Stimulated activated effector memory CD8-positive, alpha-beta T cell treated with anti-CD3 and anti-CD28 coated beads, Interleukin-12 subunit alpha, Interleukin-12 subunit beta, amount 100 ng/mL, for 72 hours (primary cell): ENCODE data around the gene B3GLCT.
"Not testable (repeated sequence)": the region's sequence is repeated elsewhere in the genome, so short reads cannot be mapped to it uniquely, and the experiment has no call there.

Experiments used
- ATAC-seq: fragments of 150-1000 bp; cut with Tn5 transposase; 2 replicates; pipeline ENCODE4 v1.10.0; 2021
- DNase-seq, 2 donors: peaks; one replicate each; pipeline ENCODE4 v3.0.0; 2021 to 2022; ENCODE audit warnings: low spot score in 2 of 2
- H3K27ac Mint-ChIP-seq: one replicate; pipeline ENCODE4 v1.8.0; 2022; ENCODE audit warnings: mild to moderate bottlenecking, mixed read lengths
- H3K36me3 Mint-ChIP-seq: one replicate; pipeline ENCODE4 v1.8.0; 2022; ENCODE audit warnings: mild to moderate bottlenecking, mixed read lengths
- H3K4me1 Mint-ChIP-seq: one replicate; pipeline ENCODE4 v1.8.0; 2022; ENCODE audit warnings: mixed read lengths
- H3K4me3 Mint-ChIP-seq: one replicate; pipeline ENCODE4 v1.8.0; 2022; ENCODE audit warnings: mild to moderate bottlenecking, mixed read lengths
- H3K9me3 Mint-ChIP-seq: one replicate; pipeline ENCODE4 v1.8.0; 2022; ENCODE audit warnings: mixed read lengths

The B3GLCT gene

DNA sequence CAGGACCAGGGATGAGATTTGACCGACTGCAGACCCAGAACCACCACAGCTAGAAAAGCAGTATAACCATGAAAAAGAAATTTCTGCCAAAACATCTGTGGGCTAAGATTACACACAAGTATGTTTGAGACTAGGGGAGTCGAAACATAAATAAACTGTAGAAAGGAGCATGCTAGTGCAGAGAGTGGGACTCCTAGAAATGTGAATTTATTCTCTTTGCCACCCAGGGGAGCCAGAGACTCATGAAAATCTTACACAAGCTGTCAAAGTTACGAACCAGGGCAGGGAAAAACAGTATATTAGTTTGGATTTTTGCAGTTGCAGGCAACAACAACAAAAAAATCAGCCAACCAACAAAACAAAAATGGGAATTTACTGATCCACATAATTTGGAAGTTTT lies 25.8 kb upstream of the B3GLCT start:
- Mint-ChIP-seq H3K27ac (no peak overlapping the region), H3K4me1 (peaks cover 6% of the 10 kb centered on the region), H3K4me3 (no peak overlapping the region), H3K36me3 (no peaks in the 10 kb centered on the region), H3K9me3 (peaks cover 4% of the 10 kb centered on the region)
- no peak for ATAC-seq
- DNase-seq: no peak

DNA sequence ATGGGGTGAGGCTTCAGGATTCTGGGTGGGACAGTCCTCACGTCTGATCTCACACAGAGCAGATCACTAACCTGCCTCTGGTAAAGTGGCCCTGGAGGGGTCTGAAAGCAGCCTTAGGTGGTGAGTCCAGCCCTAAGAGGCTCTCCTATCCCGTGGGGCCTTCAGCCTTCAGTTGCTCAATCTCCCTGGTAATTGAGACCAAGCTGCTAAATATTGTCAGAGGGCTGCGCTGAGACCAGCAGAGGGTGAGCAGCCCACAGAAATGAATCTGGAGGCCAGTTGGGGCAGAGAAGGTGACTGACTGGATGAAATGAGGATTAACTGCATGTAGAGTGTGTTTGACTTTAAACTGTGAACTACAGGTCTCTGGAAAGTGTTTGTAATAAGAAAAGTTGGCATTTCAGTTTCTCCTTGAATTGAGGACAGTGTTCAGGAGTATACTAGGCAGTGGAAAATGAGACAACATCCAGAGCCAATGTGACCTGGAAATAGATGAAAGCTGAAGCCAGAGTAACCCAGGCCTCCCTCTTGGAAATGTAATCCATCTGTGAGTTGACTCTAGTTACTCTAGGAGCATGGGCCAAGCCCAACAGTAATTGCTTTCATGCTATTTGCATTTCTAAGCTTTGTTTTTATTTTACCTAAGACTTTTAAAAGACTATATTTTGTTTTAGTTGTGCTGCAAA lies 23.8 kb upstream of the B3GLCT start:
- peaks cover 6% of the 10 kb centered on the region for H3K4me1 Mint-ChIP-seq
- no peaks in the 10 kb centered on the region for H3K36me3 Mint-ChIP-seq
- peaks cover 4% of the 10 kb centered on the region for H3K9me3 Mint-ChIP-seq
- no peak for ATAC-seq
- H3K4me3 Mint-ChIP-seq: no peak overlapping the region
- no peak overlapping the region for H3K27ac Mint-ChIP-seq
- DNase-seq: no peak

DNA sequence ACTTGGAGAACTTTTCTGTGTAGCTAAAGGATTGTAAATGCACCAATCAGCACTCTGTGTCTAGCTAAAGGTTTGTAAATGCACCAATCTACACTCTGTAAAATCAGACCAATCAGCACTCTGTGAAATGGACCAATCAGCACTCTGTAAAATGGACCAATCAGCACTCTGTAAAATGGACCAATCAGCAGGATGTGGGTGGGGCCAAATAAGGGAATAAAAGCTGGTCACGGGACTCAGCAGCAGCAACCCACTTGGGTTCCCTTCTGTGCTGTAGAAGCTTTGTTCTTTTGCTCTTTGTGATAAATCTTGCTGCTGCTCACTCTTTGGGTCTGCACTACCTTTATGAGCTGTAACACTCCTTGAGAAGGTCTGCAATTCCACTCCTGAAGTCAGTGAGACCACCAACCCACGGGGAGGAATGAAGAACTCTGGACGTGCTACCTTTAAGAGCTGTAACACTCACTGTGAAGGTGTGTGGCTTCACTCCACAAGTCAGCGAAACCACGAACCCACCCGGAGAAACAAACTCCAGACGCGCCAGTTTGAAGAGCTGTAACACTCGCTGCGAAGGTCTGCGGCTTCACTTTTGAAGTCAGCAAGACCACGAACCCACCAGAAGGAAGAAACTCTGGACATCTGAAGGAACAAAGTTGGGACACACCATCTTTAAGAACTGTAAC lies 21.8 kb upstream of the B3GLCT start:
- not testable (repeated sequence) for H3K27ac Mint-ChIP-seq, H3K4me1 Mint-ChIP-seq, ATAC-seq, H3K36me3 Mint-ChIP-seq, H3K9me3 Mint-ChIP-seq, DNase-seq
- peak overlapping the region; percentile 30 for H3K4me3 Mint-ChIP-seq

DNA sequence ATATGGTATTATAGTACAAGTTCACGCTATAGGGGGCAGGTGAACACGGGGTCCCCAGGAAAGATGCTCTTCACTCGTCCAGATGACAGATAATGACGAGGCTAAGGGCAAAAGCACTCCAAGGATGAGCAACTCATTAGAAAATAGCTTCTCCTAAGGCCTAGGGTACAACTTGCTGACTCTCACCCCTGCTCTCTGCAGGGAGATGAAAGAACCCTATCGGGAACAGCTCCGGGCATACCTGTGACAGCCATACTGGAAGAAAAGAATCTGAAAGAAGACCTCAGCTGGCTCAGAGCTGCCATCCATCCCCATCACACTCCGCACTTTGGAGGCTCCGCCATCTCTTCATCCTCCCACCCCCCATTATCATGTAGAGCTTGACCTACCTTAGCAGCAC lies 20.5 kb upstream of the B3GLCT start:
- no peak overlapping the region for H3K4me3 Mint-ChIP-seq
- no peak for DNase-seq
- ATAC-seq: no peak
- peaks cover 6% of the 10 kb centered on the region for H3K4me1 Mint-ChIP-seq
- H3K36me3 Mint-ChIP-seq: no peaks in the 10 kb centered on the region
- H3K9me3 Mint-ChIP-seq: peaks cover 4% of the 10 kb centered on the region
- H3K27ac Mint-ChIP-seq: no peak overlapping the region

DNA sequence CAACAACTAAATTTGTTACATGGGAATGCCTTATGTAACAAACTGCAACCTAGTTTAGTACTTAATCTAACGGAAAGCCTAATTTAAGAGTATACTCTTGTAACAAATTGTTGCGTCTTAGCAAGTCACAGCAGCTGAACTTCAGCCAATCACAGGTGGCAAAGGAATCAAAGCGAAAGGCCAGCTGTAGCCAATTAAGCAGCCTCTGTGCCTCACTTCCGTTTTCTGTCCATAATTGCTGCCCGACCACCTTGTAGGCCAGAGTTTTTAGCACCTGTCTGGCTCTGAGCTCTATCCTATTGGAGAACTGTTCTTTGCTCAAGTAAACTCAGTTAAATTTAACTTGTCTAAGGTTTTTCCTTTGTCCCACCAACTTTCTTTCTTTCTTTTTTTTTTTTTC lies 20.0 kb upstream of the B3GLCT start:
- H3K27ac Mint-ChIP-seq: no peak overlapping the region
- DNase-seq (no peak), ATAC-seq (no peak)
- H3K36me3 Mint-ChIP-seq: no peaks in the 10 kb centered on the region
- peaks cover 4% of the 10 kb centered on the region for H3K9me3 Mint-ChIP-seq
- peaks cover 6% of the 10 kb centered on the region for H3K4me1 Mint-ChIP-seq
- H3K4me3 Mint-ChIP-seq: no peak overlapping the region

DNA sequence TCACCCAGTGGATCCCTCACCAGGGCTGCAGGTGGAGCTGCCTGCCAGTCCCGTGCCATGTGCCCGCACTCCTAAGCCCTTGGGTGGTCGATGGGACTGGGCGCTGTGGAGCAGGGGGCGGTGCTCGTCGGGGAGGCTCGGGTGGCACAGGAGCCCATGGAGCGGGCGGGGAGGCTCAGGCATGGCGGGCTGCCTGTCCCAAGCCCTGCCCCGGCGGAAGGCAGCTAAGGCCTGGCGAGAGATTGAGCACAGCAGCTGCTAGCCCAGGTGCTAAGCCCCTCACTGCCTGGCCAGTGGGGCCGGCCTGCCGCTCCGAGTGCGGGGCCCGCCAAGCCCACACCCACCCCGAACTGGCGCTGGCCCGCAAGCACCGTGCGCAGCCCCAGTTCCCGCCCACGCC lies 16.8 kb upstream of the B3GLCT start:
- ATAC-seq: no peak
- H3K27ac Mint-ChIP-seq: no peak overlapping the region
- H3K4me3 Mint-ChIP-seq: no peak overlapping the region
- peaks cover 4% of the 10 kb centered on the region for H3K4me1 Mint-ChIP-seq
- DNase-seq: no peak
- H3K36me3 Mint-ChIP-seq: no peaks in the 10 kb centered on the region
- no peaks in the 10 kb centered on the region for H3K9me3 Mint-ChIP-seq

DNA sequence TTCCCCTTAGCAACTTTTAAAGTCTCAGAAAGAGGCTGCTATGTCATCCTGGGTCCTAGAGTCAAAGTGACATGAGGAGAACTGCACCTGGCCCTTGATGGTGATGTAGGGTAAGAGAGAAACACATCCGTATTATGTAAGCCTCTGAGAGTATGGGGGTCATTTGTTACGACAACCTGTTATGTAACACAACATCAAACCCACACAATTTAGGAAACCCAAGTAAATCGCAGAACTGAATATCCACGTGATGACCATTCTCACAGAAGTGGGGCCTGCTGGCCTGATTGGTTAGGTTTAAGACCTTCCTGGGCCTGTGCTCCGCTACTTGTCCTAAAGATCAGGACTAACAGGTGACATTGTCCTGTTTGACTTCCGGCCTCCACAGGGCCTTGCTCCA lies 15.3 kb upstream of the B3GLCT start:
- ATAC-seq (no peak), DNase-seq (no peak)
- no peaks in the 10 kb centered on the region for H3K36me3 Mint-ChIP-seq
- H3K9me3 Mint-ChIP-seq: no peaks in the 10 kb centered on the region
- no peak overlapping the region for H3K27ac Mint-ChIP-seq
- no peaks in the 10 kb centered on the region for H3K4me1 Mint-ChIP-seq
- no peak overlapping the region for H3K4me3 Mint-ChIP-seq

DNA sequence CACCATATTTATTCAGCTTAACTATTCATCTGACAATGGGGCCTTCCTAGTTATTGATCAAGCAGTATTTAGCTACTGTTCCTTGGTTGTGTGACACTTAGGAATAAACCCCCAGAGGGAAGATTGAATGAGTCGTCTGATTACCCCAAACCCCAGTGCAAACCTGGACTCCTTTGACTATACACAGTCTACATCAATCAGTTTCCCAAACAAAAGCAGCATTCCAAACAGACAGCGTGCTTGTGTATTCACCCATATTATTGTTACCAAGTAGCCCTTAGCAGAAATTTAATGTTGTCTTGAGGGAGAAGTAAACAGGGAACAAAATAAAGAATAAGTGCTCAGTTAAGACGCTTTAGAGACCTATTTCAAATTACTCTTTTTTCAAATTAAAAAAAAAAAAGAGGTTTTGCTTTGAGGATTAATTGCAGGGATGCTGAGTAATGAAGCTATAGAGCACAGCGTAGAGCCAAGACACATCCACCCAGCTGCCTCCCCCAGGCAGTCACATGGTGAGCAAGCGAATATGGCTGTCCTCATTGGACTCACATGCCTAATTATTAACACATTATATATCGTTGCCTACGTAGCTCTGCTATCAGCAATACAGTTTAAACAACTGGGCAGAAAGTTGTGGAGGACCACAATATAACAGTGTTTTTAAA lies 14.7 kb upstream of the B3GLCT start:
- Mint-ChIP-seq H3K9me3 (no peaks in the 10 kb centered on the region), H3K27ac (no peak overlapping the region), H3K4me1 (no peaks in the 10 kb centered on the region), H3K36me3 (no peaks in the 10 kb centered on the region), H3K4me3 (no peak overlapping the region)
- ATAC-seq (no peak), DNase-seq (no peak)

DNA sequence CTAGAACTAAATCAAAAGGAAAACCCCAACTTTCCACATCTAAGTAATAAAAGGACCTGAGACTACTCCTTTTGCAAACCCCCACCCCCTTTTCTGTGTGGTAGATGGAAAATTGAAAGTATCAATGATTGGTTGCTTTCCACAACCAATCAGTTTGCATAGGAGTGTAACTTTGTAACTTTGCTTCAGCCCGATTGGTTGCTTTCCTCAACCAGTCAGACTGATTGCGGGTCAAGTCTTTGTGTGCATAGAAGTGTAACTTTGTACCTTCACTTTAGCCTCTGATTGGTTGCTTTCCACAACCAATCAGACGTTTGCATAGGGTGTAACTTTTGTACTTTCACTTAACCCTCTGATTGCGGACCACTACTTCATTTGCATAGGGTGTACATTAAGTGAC lies 8.0 kb upstream of the B3GLCT start:
- H3K27ac Mint-ChIP-seq: no peak overlapping the region
- H3K4me3 Mint-ChIP-seq: no peak overlapping the region
- DNase-seq (no peak), ATAC-seq (no peak)
- H3K9me3 Mint-ChIP-seq: no peaks in the 10 kb centered on the region
- H3K4me1 Mint-ChIP-seq: peaks cover 6% of the 10 kb centered on the region
- H3K36me3 Mint-ChIP-seq: no peaks in the 10 kb centered on the region

DNA sequence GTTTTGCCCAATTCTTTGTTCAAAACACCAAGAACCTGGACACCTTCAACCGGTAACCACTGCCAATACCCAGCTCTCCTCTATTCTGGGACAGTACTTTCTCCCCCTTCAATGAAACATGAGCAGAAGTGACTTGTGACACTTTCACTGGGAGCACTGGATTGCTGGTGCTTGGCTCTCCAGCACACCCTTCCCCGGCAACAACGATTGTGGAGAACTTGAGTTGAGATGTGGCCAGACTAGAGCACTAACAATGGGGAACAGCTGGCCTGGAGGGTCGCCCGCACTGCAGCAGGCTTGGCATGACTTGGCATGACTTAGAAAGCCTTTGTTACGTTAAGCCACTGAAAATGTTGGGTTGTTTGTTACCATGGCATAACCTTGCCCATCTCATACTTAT lies 7.5 kb upstream of the B3GLCT start:
- no peaks in the 10 kb centered on the region for H3K9me3 Mint-ChIP-seq
- H3K4me1 Mint-ChIP-seq: peaks cover 6% of the 10 kb centered on the region
- ATAC-seq (no peak), DNase-seq (no peak)
- no peak overlapping the region for H3K4me3 Mint-ChIP-seq
- no peaks in the 10 kb centered on the region for H3K36me3 Mint-ChIP-seq
- H3K27ac Mint-ChIP-seq: no peak overlapping the region

DNA sequence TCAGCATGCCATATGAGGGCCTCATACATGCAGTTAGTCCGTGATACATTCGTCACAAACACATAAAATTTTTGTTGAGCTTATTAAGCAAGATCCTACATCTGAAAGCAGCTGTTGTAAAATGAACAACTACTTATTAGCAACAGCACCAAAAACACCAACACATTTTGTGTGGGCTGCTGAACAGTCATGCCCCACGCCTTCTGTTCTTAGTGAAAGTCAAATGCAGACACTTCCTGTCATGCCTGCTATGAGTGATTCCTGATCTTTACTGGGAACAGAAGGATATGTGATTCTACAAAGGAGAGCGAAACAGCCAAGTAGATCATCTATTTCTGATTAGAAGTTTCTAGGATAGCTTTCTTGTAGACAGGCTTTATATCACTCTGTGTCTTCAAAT lies 4.2 kb upstream of the B3GLCT start:
- ATAC-seq: no peak
- DNase-seq: no peak
- H3K9me3 Mint-ChIP-seq: no peaks in the 10 kb centered on the region
- no peak overlapping the region for H3K27ac Mint-ChIP-seq
- peaks cover 6% of the 10 kb centered on the region for H3K4me1 Mint-ChIP-seq
- H3K4me3 Mint-ChIP-seq: no peak overlapping the region
- peaks cover 6% of the 10 kb centered on the region for H3K36me3 Mint-ChIP-seq

DNA sequence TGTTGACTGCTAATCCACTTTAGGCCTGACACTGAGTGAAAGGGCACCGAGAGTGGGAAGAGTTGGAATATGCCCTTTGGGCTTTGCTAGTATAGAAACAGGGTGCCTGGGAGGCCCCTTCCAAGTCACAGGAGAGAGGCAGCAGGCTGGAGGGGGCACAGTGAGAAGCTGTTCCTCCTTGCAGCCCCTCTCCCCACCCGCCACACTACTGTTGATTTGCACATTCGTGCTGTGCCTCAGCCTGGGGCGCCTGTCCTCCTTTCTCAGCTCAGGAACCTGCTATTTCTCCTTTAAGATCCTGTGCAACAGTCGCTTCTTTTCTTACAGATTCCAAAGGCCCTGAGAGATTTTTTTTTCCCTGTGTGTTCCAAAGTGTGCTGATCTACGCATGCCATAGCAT lies 2.8 kb upstream of the B3GLCT start:
- no peak overlapping the region for H3K4me3 Mint-ChIP-seq
- ATAC-seq (no peak), DNase-seq (no peak)
- no peaks in the 10 kb centered on the region for H3K9me3 Mint-ChIP-seq
- H3K36me3 Mint-ChIP-seq: peaks cover 6% of the 10 kb centered on the region
- peaks cover 13% of the 10 kb centered on the region for H3K4me1 Mint-ChIP-seq
- H3K27ac Mint-ChIP-seq: no peak overlapping the region

DNA sequence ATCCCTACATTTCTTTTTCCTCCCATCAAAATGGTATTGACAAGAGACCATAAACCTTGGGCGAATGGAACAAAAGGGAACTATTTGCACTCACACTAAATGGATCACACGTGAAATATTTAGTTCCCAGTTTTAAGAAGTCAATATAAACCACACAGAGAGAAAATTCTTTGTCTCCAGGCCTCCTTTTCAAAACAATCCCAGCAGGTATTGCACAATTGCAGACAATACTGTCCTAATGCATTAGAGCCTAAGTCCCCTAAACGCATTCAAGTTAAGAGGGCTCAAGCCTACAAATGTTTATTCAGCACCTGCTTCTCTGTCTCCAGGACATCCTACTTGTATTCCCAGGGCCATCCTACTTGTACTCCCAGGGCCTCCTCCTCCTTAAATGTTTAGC lies 1.3 kb upstream of the B3GLCT start:
- no peak for DNase-seq
- H3K36me3 Mint-ChIP-seq: peaks cover 6% of the 10 kb centered on the region
- no peaks in the 10 kb centered on the region for H3K9me3 Mint-ChIP-seq
- peaks cover 17% of the 10 kb centered on the region for H3K4me1 Mint-ChIP-seq
- ATAC-seq: no peak
- no peak overlapping the region for H3K27ac Mint-ChIP-seq
- no peak overlapping the region for H3K4me3 Mint-ChIP-seq

DNA sequence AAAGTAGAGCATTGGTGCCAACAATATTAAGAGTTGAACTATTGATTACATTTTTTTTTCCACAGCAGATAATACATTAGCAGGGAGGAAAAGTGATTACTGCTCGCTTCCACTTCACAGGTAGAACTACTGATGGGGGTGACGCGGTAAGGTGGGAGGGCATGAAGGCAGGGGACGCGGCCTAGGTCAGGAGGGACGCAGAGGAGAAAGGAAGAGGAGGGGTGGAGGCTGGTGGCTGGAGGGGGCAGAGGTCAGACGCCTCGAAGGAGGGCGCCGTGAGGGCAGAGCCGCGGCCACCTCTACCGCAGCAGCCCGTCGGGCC lies 287 bp upstream of the B3GLCT start:
- DNase-seq (no peak), ATAC-seq (peak; percentile 40)
- Mint-ChIP-seq H3K4me3 (peak overlapping the region; percentile 75), H3K36me3 (peaks cover 6% of the 10 kb centered on the region), H3K4me1 (peaks cover 26% of the 10 kb centered on the region), H3K27ac (peak overlapping the region; percentile 70), H3K9me3 (no peaks in the 10 kb centered on the region)

DNA sequence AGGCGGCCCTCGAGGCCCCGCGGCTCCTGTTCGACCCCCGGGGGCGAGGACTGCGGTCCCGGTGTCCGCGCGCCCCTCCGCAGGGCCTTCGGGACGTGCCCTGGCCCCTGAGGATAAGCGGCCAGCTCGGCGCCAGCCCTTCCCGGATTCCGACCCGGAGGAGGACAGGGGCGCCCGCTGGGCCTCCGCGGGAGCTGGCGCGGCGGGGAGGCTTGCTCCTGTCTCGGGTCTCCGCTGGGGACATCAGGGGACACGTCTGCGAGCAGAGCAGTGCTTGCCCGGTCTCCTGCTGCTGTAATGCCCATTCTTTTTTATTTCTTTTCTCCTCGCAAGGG lies 829 bp downstream of the B3GLCT start:
- Mint-ChIP-seq H3K36me3 (peaks cover 6% of the 10 kb centered on the region), H3K9me3 (no peaks in the 10 kb centered on the region), H3K4me3 (peak overlapping the region; percentile 57), H3K27ac (no peak overlapping the region), H3K4me1 (peaks cover 33% of the 10 kb centered on the region)
- no peak for DNase-seq
- peak; percentile 29 for ATAC-seq

DNA sequence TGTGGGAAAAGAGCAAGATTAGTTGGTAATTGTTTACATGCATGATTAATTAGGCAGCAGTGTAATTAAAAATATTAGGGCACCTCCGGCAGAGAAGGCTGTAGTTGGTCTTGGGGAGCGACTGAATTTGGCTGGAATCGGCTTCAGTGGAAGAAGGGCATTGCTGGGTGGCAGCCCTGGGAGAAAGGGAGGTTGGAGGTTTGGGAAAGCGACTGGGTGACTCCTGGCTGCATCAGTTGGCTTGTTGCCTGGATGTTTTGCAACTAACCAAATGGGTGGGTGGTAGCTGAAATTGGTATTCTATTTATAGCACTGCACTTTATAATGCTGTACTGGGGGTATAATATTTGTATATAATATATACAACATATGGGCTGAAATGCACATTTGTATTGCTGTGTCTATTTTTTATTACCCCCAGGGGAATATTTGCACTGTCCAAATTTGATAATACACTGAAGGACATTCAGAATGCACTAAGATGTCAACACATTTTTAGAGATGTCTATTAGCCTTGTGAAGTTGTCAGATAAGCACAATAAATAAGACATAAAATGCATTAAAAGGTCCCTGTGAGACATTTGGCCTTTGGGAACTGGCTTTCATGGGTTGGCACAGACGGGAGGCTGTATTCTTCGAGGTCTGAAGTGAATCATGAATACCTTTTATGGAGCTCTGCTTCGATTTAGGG lies 1.7 kb downstream of the B3GLCT start:
- Mint-ChIP-seq H3K27ac (no peak overlapping the region), H3K4me3 (peak overlapping the region; percentile 57), H3K36me3 (peaks cover 6% of the 10 kb centered on the region), H3K4me1 (peaks cover 31% of the 10 kb centered on the region), H3K9me3 (no peaks in the 10 kb centered on the region)
- DNase-seq: no peak
- ATAC-seq: no peak
